ENCODE data around the gene VPS13A. TPM values are rescaled to one million over a fixed set of nuclear protein-coding genes. Genes with fewer than 3 reads are reported as not detected.

VPS13A gene
- polyA plus RNA-seq, 3 donors from 2014 or later = 2.0 to 5.6 (median 4.5) TPM

- peaks cover 0 to 4% (median 2%) of the 10 kb centered on the region in 3 donors for H3K27me3 Mint-ChIP-seq (ENCODE audit: low read depth in 3 of 3)
- no peak overlapping the region for H3K4me3 Mint-ChIP-seq
- H3K9me3 Mint-ChIP-seq = no peaks in the 10 kb centered on the region
- H3K36me3 Mint-ChIP-seq = no peaks in the 10 kb centered on the region
- H3K27ac Mint-ChIP-seq = no peak overlapping the region
- no peaks in the 10 kb centered on the region for H3K4me1 Mint-ChIP-seq
- DNase-seq = no peak
Observed at GRCh38 chr9:77166193-77166592, 11.1 kb upstream of the VPS13A start.

DNA sequence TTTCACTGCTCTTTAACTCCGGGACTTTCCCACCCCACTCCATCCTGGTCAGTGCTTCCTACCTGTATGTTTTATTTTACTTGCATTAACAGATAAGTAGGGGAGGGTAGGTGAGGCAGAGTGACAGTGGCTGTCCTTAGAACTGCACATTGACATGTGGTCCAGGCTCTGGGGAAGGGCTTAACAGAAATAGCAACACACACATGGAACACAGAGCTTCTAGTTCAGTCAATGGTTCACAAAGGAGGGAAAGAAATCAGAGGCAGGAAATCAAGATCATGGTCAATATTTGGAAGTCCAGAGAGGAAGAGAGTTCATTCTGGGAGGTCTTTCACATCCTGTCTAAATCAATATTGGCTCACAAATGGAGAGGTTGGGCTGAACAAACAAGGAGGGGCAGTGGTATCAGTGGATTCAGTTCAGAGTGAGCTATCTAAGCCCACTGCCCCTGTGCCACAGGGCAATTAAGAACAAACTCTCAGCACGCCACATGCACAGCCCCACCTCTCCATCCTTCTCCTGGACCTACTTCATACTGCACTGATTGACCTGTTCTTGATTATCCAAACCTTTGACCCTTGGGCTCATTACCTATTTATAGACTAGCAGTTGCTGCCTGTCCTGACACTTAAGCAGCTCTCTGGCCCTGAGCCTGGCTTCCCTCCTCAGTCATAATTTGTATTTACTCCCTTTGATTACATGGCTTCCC lies 6.2 kb upstream of the VPS13A start:
- no peak for DNase-seq
- Mint-ChIP-seq H3K4me1 (no peaks in the 10 kb centered on the region), H3K27ac (no peak overlapping the region), H3K27me3 (ENCODE audit: low read depth in 3 of 3) (peaks cover 0 to 2% (median 0%) of the 10 kb centered on the region in 3 donors), H3K36me3 (no peaks in the 10 kb centered on the region), H3K4me3 (peak overlapping the region in 1 of 5 donors; percentile 3), H3K9me3 (no peaks in the 10 kb centered on the region)

DNA sequence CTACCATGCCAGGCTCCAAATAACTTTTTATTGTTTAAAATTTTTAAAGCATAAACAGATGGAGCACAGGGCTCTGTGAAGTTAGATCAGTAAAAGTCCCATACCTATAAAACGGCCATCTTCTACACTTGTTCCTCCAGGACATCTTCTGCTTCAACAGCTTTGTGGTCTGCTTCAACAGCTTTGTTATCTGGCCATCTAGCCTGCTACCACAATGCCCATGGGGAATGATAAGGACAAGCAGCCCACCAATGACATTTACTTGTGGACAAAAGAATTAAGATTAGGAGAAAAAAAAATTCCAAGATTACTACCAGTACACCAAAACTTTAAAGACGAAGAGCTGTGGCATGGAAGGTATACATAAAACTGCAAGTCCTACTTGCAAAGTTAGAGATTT lies 2.2 kb upstream of the VPS13A start:
- H3K9me3 Mint-ChIP-seq = no peaks in the 10 kb centered on the region
- no peaks in the 10 kb centered on the region for H3K36me3 Mint-ChIP-seq
- peaks cover 2 to 11% (median 4%) of the 10 kb centered on the region in 3 donors for H3K27me3 Mint-ChIP-seq (ENCODE audit: low read depth in 3 of 3)
- peaks cover 22 to 28% of the 10 kb centered on the region in 2 donors for H3K4me1 Mint-ChIP-seq
- no peak for DNase-seq
- peak overlapping the region in 4 of 6 donors; percentile 3 to 55 (median 36) for H3K27ac Mint-ChIP-seq
- H3K4me3 Mint-ChIP-seq = peak overlapping the region in 1 of 5 donors; percentile 18

GRCh38 chr9:77176106-77176505 lies 1.2 kb upstream of the VPS13A start:
- peak overlapping the region in 4 of 6 donors; percentile 8 to 30 (median 22) for H3K27ac Mint-ChIP-seq
- H3K27me3 Mint-ChIP-seq (ENCODE audit: low read depth in 3 of 3) = peaks cover 2 to 11% (median 4%) of the 10 kb centered on the region in 3 donors
- no peaks in the 10 kb centered on the region for H3K9me3 Mint-ChIP-seq
- H3K36me3 Mint-ChIP-seq = no peaks in the 10 kb centered on the region
- DNase-seq = no peak
- H3K4me1 Mint-ChIP-seq = peaks cover 23 to 28% of the 10 kb centered on the region in 2 donors
- peak overlapping the region; percentile 90 to 98 (median 95) for H3K4me3 Mint-ChIP-seq

DNA sequence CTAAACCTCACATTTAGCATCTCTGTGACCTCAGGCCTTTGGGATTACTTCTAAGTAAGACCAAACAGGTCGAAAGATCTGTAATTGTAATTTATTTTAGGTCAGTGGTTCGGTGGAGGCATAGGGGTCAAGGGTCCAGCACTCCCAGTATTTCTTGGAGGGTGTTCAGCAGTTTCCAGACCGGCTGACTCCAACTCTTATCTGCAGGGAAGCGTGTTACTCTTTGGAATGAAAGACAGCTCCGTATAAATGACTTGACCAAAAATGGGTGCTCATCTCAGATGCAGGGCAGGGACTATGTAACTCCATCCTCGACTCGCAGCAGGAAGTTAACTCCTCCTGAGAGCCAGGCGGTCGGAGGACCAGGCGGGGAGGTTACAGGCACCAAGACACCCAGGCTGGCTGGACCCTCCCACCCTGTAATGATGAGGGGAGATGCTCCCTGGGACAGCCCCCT lies 620 bp upstream of the VPS13A start:
- Mint-ChIP-seq H3K4me1 (peaks cover 23 to 28% of the 10 kb centered on the region in 2 donors), H3K27ac (peak overlapping the region; percentile 83 to 93 (median 90)), H3K36me3 (no peaks in the 10 kb centered on the region), H3K27me3 (ENCODE audit: low read depth in 3 of 3) (peaks cover 2 to 11% (median 4%) of the 10 kb centered on the region in 3 donors), H3K9me3 (no peaks in the 10 kb centered on the region), H3K4me3 (peak overlapping the region; percentile 90 to 98 (median 95))
- DNase-seq = no peak

DNA sequence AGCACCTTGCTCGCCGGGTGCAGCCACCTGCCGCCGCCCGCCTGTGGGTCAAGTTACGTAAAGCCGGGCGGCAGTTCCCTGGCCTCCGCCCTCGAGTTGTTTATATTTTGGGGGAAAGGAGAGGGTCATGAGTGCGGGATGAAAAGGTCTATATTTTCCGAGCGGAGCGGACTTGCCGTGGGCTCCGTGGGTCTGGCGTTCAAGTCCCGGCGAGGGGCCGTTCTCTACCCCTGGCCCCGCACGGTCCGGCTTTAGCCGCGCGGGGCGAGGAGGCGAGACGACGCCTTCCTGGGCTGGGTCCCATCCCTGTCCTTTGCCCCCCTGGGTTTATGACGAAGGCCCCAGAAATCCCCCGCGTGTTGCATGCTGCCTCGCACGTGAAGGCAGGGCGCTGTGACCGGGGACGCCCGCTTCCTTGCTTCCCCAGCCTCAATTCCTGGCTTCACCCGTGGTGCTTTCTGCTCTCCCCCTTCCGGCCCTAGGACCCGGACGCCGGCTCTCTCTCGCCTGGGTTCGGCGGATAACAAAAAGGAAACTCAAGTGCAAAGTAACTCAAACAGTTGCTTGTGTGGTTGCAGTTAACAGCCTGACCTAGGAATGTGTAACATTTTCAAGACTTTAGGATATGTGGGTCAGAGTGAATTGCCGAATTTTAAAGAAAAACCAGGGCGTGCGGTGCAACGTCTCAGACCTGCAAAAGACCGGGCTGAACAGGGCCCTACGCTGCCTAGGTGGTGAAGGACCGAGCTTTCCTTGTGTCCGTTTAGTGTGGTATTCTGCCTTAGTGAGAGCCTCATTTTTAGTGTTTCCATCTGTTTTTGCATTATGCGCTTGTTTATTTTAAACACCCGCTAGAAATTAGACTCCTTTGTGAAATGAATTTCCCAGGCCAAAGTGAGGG lies 810 bp downstream of the VPS13A start:
- H3K4me1 Mint-ChIP-seq = peaks cover 23 to 28% of the 10 kb centered on the region in 2 donors
- peak; percentile 51 to 55 (median 52) for DNase-seq
- H3K4me3 Mint-ChIP-seq = peak overlapping the region; percentile 90 to 98 (median 95)
- H3K9me3 Mint-ChIP-seq = no peaks in the 10 kb centered on the region
- no peaks in the 10 kb centered on the region for H3K36me3 Mint-ChIP-seq
- H3K27ac Mint-ChIP-seq = peak overlapping the region; percentile 83 to 93 (median 90)
- H3K27me3 Mint-ChIP-seq (ENCODE audit: low read depth in 3 of 3) = peaks cover 3 to 11% (median 4%) of the 10 kb centered on the region in 3 donors

- Mint-ChIP-seq H3K36me3 (no peaks in the 10 kb centered on the region), H3K9me3 (no peaks in the 10 kb centered on the region), H3K27me3 (ENCODE audit: low read depth in 3 of 3) (peaks cover 4 to 11% (median 5%) of the 10 kb centered on the region in 3 donors), H3K27ac (peak overlapping the region in 1 of 6 donors; percentile 61), H3K4me1 (peaks cover 23 to 28% of the 10 kb centered on the region in 2 donors), H3K4me3 (peak overlapping the region in 3 of 5 donors; percentile 36 to 93 (median 90))
- no peak for DNase-seq
Observed at GRCh38 chr9:77180056-77180455, 2.7 kb downstream of the VPS13A start.

DNA sequence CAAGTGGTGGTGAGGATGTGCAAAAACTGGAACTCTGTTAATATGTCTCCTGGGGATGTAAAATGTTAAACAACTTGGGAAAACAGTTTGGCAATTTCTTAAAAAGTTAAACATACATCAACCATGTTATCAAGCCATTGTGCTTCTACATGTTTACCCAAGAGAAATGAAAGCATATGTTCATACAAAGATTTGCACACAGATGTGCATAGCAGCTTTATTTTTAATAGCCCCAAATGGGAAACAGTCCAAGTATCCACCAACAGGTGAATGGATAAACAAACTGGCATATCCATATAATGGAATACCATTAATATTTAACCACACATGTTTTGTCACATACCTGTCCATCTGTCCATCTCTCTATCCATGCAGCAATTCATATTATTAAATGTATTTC lies 6.2 kb downstream of the VPS13A start:
- Mint-ChIP-seq H3K9me3 (no peaks in the 10 kb centered on the region), H3K27me3 (ENCODE audit: low read depth in 3 of 3) (peaks cover 0 to 5% (median 2%) of the 10 kb centered on the region in 3 donors), H3K4me3 (no peak overlapping the region), H3K36me3 (no peaks in the 10 kb centered on the region), H3K27ac (no peak overlapping the region), H3K4me1 (peaks cover 15 to 16% of the 10 kb centered on the region in 2 donors)
- DNase-seq = no peak

DNA sequence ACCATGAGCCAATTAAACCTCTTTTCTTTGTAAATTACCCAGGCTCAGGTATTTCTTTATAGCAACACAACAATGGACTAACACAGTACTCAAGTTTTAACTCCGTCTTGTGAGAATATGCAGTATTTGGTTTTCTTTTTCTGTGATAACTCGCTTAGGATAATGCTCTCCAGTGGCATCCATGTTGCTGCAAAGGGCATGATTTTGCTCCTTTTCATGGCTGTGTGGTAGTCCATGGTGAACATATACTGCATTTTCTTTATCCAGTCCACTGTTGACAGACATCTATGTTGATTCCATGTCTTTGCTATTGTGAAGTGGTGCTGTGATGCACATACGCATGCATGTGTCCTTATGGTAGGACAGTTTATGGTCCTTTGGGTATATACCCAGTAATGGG lies 10.9 kb downstream of the VPS13A start:
- peaks cover 18 to 20% of the 10 kb centered on the region in 2 donors for H3K4me1 Mint-ChIP-seq

GRCh38 chr9:77194423-77194822 lies 17.1 kb downstream of the VPS13A start:
- Mint-ChIP-seq H3K9me3 (no peaks in the 10 kb centered on the region), H3K27ac (no peak overlapping the region), H3K4me3 (no peak overlapping the region), H3K27me3 (ENCODE audit: low read depth in 3 of 3) (no peaks in the 10 kb centered on the region), H3K36me3 (no peaks in the 10 kb centered on the region), H3K4me1 (peaks cover 17 to 24% of the 10 kb centered on the region in 2 donors)
- DNase-seq = no peak

More for the DNA sequence above, 10.9 kb downstream of the VPS13A start:
- Mint-ChIP-seq H3K27ac (no peak overlapping the region), H3K4me3 (no peak overlapping the region), H3K36me3 (peaks cover 0 to 5% (median 0%) of the 10 kb centered on the region in 3 donors), H3K9me3 (no peaks in the 10 kb centered on the region), H3K27me3 (ENCODE audit: low read depth in 3 of 3) (peaks cover 0 to under 1% (median 0%) of the 10 kb centered on the region in 3 donors)
- DNase-seq = no peak

- no peak overlapping the region for H3K4me3 Mint-ChIP-seq
- peaks cover 4 to 26% (median 17%) of the 10 kb centered on the region in 3 donors for H3K36me3 Mint-ChIP-seq
- no peaks in the 10 kb centered on the region for H3K4me1 Mint-ChIP-seq
- H3K27ac Mint-ChIP-seq = no peak overlapping the region
- no peak for DNase-seq
- peaks cover 0 to 2% (median 0%) of the 10 kb centered on the region in 3 donors for H3K27me3 Mint-ChIP-seq (ENCODE audit: low read depth in 3 of 3)
- no peaks in the 10 kb centered on the region for H3K9me3 Mint-ChIP-seq
Observed at GRCh38 chr9:77210116-77210515, 32.8 kb downstream of the VPS13A start.

DNA sequence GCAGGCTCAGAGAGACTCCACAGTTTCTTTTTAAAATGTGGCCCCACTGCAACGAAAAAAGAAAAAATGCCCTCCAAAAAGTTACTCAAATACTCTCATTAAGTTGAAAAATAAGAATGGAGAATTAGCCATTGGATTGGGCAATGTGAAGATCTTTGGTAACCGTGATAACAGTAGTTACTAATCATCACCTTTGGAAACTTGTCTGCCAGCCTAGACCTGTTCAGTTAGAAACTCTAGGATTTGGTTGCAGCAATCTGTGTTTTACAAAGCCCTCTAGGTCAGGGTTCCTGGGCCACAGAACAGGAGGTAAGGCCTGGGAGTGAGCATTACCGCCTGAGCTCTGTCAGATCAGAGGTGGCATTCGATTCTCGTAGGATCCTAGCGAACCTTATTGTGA lies 34.2 kb downstream of the VPS13A start:
- Mint-ChIP-seq H3K27ac (no peak overlapping the region), H3K27me3 (ENCODE audit: low read depth in 3 of 3) (peaks cover 0 to 2% (median 0%) of the 10 kb centered on the region in 3 donors), H3K36me3 (peaks cover 4 to 29% (median 19%) of the 10 kb centered on the region in 3 donors), H3K9me3 (no peaks in the 10 kb centered on the region), H3K4me3 (no peak overlapping the region), H3K4me1 (no peaks in the 10 kb centered on the region)
- DNase-seq = no peak

GRCh38 chr9:77212801-77213200 lies 35.5 kb downstream of the VPS13A start:
- no peak for DNase-seq
- H3K27me3 Mint-ChIP-seq (ENCODE audit: low read depth in 3 of 3) = peaks cover 0 to under 1% (median 0%) of the 10 kb centered on the region in 3 donors
- peaks cover 4 to 31% (median 22%) of the 10 kb centered on the region in 3 donors for H3K36me3 Mint-ChIP-seq
- H3K9me3 Mint-ChIP-seq = peaks cover 0 to 1% (median 0%) of the 10 kb centered on the region in 6 donors
- no peak overlapping the region for H3K27ac Mint-ChIP-seq
- H3K4me1 Mint-ChIP-seq = no peaks in the 10 kb centered on the region
- no peak overlapping the region for H3K4me3 Mint-ChIP-seq
